Nucleus accumbens (tissue), 56 donors: ENCODE data around the gene PARVG.
A peak's percentile ranks its signal among the peaks of the same experiment; 100 is the strongest.

Source experiments
- DNase-seq, 56 donors: peaks; one replicate each; lab custom pipeline; 2025; lab: John Stamatoyannopoulos, UW

Gene PARVG

GRCh38 chr22:44179196-44179988 lies 1.3 kb upstream of the PARVG start:
- DNase-seq, result no peak

DNA sequence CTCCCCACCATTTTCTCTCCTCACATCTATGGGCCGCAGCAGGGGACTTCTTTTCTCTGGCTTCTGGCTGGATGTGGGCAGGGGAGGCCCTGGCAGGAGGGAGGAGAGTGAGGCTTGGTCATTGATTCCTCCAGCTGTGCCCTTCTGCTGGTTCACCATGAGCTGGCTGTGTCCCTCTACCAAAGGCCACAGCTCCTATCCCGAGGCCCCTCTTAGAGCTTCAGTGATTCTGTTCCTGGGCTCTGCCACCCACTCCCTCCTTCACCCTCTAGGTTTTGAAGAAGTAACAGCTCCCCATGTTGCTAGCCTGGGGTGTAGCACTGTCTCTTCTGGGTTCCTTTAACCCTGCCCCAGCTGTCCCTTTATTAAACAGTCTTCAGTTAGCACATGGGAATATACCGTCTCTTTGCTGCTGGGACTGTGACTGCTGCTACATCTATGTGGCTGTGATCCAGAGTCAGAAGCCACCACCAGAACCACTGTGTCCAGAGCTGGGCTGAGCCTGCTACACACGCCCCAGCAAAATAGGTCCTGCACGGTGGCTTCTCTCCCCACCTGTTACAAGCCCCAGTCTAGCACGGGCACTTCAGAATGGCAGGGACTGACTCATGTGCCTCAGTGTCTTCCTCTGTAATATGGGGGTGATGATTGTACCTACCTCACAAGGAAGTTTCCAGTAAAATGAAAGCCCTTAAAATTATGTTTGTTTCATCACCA lies 578 bp upstream of the PARVG start:
- DNase-seq, result no peak

GRCh38 chr22:44181033-44181911 lies 547 bp downstream of the PARVG start:
- peak in 3 of 56 donors; percentile 2 to 12 (median 7) for DNase-seq

DNA sequence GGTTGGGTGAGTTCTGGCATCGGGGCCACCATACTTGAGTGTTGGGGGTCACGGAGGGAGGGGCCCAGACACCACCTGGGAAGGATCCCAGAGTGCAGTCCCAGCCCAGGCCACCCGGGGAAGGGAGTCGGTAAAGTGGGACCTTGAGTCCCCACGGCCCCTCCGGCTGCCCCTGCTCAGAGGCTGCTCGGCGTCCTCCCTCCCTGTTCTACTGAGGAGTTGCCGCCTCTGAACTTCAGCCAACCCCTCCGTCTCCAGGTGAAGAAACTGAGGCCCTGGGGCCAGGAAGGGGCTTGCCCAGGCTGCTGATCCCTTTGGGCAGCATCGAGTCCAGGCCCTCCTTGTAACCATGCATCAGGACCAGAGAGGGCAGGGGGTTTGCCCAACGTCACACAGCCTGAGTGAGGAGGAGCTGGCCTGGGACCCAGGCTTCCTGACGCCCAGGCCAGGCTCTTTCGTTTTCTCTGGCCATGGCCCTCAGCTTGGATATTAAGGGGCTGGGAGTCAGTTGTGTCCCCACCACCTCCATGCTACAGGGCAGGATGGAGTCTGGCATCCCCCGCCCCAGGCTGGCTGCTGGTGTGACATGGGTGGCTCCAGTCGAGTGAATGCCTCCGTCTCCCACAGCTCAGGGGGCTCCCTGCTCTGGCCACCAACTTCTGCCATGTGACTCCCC lies 1.3 kb downstream of the PARVG start:
- no peak for DNase-seq

- DNase-seq, result peak in 22 of 56 donors; percentile 2 to 47 (median 13)
Observed at GRCh38 chr22:44182588-44183286, 2.0 kb downstream of the PARVG start.

DNA sequence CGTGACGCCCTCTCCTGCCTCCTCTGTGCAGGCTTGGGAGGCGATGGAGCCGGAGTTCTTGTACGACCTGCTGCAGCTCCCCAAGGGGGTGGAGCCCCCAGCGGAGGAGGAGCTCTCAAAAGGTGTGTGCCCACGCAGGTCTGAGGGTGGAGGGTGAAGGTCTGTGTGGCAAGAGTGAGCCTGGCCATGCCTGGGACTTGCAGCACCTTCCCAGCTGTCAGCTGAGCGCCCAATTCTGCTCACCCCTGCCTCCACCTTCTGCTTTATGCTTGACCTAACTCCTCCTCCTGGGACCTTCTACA lies 2.5 kb downstream of the PARVG start:
- no peak for DNase-seq

DNA sequence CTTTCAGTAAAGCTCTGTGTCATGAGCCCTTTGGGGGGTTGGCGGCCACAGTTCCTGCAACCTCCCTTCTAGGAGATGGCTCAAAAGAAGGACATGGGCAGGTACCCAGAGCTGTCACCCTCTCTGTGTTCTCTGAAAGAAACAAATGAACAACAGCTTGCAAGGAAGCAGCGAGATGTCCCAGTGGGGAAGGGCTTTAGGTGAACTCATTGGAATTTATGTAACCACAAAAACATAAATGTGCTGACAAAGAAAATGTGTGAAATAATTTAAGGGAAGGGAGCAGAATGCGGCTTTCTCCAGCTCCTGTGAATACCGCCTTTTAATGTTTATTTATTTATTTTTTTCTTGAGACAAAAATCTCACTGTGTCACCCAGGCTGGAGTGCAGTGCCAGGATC lies 3.3 kb downstream of the PARVG start:
- no peak for DNase-seq

DNA sequence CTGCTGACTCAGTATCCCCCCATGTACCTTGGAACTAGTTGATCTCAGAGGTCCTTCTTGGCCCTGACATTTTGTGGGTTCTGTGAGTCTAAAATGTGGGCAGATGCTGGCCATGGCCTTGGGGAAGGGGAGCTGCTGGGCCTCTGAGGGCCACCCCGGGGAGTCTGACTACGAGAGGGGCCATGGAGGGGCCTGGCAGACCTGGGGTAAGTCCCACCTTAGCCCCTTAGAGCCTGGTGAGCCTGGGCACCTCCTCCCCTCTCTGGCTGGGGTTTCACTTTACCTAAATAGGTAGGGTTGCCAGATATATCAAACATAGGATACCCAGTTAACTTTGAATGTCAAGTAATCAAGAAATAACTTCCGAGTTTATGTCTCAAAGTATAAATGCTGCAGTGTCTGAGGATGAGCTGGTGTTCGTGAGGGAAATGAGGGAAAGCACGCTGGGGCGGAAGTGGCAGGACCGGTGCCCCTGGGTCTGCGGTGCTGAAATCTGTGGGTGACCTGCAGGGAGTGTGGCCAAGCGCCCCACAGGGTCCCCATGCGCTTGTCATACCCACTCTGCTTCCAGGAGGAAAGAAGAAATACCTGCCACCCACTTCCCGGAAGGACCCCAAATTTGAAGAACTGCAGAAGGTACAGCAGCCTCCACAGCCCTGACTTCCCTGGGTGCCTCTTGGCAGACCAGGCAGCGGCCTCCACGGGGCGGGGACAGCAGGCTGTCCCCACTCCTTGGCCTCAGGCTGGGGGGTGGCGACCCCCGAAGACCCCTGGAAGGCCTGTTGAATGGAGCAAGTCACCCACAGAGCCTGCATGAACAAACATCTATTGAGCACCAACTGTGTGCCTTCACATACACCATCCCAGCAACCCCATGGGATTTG lies 4.8 kb downstream of the PARVG start:
- DNase-seq, result no peak

- no peak for DNase-seq
Observed at GRCh38 chr22:44186121-44186510, 5.4 kb downstream of the PARVG start.

GRCh38 chr22:44186737-44187136 lies 6.0 kb downstream of the PARVG start:
- DNase-seq, result no peak

DNA sequence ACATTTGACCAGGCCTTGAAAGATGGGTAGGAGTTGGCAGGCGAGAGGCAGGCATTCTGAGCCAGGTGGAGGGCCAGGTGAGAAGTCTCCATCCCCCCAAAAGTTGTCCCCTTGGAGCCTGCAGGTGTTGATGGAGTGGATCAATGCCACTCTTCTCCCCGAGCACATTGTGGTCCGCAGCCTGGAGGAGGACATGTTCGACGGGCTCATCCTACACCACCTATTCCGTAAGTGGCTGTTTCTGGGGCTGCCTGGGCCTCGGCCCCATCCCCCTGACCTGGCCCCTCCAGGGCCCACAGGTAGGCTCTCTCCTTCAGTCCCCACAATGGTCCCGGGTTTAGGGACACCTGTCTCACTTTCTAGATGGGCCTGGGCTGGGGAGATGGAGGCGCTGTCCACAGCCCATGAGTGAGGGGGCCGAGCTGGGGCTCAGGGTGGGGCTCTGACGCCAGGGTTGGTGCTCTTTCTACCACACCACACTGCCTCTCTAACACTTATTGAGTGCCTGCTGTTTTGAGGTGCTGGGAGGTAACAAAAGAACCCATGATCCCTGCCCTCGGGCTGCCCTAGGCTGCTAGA lies 7.0 kb downstream of the PARVG start:
- DNase-seq, result no peak

DNA sequence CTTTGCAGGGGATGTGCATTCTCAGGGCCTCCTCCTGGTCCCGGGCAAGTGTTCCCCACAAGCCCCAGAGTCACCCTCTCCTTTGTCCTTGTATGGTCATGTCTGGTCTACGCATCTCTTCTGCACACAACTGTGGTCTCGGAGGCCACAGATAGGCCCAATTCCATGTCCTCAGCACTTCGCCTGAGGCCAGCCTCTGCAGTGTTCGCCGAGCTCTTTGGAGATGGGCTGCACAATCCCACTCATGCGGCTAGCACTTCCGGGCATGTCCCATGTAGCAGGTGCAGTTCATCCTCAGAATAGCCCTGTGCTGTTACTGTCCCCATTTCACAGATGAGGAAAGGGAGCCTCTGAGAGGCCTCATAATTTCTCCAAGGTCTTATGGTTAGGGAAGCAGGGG lies 7.6 kb downstream of the PARVG start:
- DNase-seq, result no peak

GRCh38 chr22:44188986-44189630 lies 8.4 kb downstream of the PARVG start:
- no peak for DNase-seq

- no peak for DNase-seq
Observed at GRCh38 chr22:44190381-44190976, 9.8 kb downstream of the PARVG start.

GRCh38 chr22:44191036-44191454 lies 10.3 kb downstream of the PARVG start:
- DNase-seq, result no peak

DNA sequence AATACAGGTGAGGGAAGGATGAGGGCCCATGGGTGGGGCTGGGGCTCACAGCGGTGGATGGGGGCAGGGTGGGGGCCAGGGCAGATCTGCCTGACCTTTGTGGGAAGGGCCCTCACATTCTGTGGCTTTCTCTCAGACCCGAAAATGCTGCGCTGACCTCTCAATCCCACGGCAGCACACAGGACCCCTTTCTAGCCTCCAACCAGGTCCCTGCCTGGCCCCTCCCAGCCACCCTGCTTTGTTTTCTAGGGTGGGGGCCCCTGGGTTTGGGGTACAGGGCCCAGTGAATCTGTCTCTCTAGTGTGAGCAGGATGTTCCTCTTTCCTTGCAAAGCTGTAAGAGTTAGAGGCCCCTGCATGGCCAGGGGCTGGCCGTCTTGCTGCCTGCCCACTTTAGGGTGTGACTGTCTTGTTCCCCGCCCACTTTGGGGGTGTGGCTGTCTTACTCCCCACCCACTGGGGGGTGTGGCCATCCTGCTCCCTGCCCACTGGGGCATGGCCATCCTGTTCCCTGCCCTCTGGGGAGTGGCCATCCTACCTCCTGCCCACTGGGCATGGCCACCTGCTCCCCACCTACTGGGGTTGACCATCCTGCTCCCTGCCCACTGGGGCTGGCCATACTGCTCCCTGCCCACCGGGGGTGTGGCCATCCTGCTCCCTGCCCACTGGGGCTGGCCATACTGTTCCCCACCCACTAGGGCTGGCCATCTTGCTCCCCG lies 11.5 kb downstream of the PARVG start:
- peak in 1 of 56 donors; percentile 14 for DNase-seq
